ENCODE measurements around the gene SAMD4A.

DNA sequence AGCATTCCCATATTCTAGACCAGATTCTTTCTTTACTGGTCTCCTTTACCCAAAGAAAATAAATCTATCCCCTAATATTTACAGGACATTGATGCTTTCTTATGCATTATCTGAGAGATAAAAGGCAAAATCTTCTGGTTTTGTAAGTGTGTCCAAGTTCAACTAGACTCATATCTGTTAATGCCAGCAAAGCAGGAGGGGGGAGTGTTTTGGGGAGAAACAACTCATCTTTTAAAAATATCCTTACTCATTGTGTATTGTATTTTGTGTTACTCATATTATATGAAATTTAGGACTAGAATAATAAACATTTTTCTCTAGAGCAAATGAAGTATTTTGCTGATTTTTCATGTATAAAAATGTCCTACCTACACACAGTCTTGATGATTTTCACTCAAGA lies 54.8 kb downstream of the SAMD4A start:
- TF ChIP-seq, protein P1, sequence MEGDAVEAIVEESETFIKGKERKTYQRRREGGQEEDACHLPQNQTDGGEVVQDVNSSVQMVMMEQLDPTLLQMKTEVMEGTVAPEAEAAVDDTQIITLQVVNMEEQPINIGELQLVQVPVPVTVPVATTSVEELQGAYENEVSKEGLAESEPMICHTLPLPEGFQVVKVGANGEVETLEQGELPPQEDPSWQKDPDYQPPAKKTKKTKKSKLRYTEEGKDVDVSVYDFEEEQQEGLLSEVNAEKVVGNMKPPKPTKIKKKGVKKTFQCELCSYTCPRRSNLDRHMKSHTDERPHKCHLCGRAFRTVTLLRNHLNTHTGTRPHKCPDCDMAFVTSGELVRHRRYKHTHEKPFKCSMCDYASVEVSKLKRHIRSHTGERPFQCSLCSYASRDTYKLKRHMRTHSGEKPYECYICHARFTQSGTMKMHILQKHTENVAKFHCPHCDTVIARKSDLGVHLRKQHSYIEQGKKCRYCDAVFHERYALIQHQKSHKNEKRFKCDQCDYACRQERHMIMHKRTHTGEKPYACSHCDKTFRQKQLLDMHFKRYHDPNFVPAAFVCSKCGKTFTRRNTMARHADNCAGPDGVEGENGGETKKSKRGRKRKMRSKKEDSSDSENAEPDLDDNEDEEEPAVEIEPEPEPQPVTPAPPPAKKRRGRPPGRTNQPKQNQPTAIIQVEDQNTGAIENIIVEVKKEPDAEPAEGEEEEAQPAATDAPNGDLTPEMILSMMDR (IDR thresholded peaks at IDR 0.05; ENCODE audit: insufficient read depth, low read length, poor library complexity, severe bottlenecking), result no peak
- no peak for TF ChIP-seq EZH2phosphoT487 (conservative IDR thresholded peaks at IDR 0.05; ENCODE audit: low read length)

Measured in SU-DHL-6 (cell line).